Measurements from ENCODE around the gene DAP.
"Not testable (repeated sequence)": the region's sequence is repeated elsewhere in the genome, so short reads cannot be mapped to it uniquely, and the experiment has no call there.

DAP gene

DNA sequence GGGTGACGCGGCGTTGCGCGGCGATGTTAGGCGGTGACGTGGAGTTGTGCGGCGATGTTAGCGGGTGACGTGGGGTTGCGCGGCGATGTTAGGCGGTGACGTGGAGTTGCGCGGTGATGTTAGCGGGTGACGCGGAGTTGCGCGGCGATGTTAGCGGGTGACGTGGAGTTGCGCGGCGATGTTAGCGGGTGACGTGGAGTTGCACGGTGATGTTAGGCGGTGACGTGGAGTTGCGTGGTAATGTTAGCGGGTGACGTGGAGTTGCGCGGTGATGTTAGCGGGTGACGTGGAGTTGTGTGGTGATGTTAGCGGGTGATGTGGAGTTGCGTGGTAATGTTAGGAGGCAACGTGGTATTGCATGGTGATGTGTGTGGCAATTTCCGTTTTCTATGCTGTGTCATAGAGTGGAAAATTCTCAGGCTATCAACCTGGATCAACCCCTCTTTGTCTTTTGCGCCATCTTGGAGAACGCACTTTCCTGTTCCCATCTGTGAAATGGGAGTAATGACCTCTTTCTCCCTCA, 121.1 kb downstream of the DAP start:
- Histone ChIP-seq H3K9ac (ENCODE audit: insufficient read length, low read depth) (no peak overlapping the region), H3K4me3 (ENCODE audit: insufficient read length, low read depth) (no peak overlapping the region), H3K36me3 (ENCODE audit: insufficient read depth, insufficient read length, low read length) (peaks cover 14% of the 10 kb centered on the region), H3K9me3 (ENCODE audit: insufficient read depth, low read length) (no peaks in the 10 kb centered on the region), H3K27me3 (ENCODE audit: insufficient read depth, insufficient read length) (no peaks in the 10 kb centered on the region), H3K4me1 (ENCODE audit: insufficient read depth, insufficient read length) (peaks cover 15% of the 10 kb centered on the region)
- no peak for DNase-seq (ENCODE audit: low read depth, low spot score)
- TF ChIP-seq ZNF274 (IDR thresholded peaks at IDR 0.05; ENCODE audit: low read depth, low read length) (no peak), SUZ12 (IDR thresholded peaks at IDR 0.05; ENCODE audit: extremely low read depth, insufficient read depth, insufficient read length) (no peak), YY1 (IDR thresholded peaks at IDR 0.05; ENCODE audit: insufficient read depth, insufficient read length) (no peak)

DNA sequence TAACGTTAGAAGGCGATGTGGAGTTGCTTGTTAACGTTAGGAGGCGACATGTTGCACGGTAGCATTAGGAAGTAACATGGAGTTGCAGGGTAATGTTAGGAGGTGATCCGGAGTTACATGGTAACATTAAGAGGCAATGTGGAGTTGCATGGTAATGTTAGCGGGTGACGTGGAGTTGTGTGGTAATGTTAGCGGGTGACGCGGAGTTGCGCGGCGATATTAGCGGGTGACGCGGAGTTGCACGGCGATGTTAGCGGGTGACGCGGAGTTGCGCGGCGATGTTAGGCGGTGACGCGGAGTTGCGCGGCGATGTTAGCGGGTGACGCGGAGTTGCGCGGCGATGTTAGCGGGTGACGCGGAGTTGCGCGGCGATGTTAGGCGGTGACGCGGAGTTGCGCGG, 122.3 kb downstream of the DAP start:
- H3K4me3 ChIP-seq (ENCODE audit: insufficient read length, low read depth); H3K27me3 ChIP-seq (ENCODE audit: insufficient read depth, insufficient read length); DNase-seq (ENCODE audit: low read depth, low spot score); H3K9ac ChIP-seq (ENCODE audit: insufficient read length, low read depth); H3K9me3 ChIP-seq (ENCODE audit: insufficient read depth, low read length): not testable (repeated sequence)
- Histone ChIP-seq H3K36me3 (ENCODE audit: insufficient read depth, insufficient read length, low read length) (peaks cover 14% of the 10 kb centered on the region), H3K4me1 (ENCODE audit: insufficient read depth, insufficient read length) (peaks cover 15% of the 10 kb centered on the region)

DNA sequence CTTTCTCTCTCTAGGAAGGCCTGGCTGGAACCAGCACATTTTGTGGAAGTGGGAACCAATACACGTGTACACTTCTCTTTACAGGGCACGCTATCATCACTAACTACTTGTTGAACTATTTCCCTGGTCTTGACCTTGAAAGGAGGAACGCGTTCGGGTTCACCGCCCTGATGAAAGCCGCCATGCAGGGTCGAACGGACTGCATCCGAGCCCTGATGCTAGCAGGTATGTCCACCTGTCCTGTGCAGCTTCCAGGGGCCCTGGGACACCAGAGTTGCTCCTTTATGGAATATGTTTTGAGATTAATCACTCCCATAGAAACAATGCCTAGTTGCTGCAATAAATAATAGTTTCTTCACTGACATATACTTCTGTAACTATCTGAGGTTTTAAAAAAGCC, 123.1 kb downstream of the DAP start:
- peak overlapping the region; percentile 32 for H3K9ac ChIP-seq (ENCODE audit: insufficient read length, low read depth)
- H3K9me3 ChIP-seq (ENCODE audit: insufficient read depth, low read length), result no peaks in the 10 kb centered on the region
- H3K27me3 ChIP-seq (ENCODE audit: insufficient read depth, insufficient read length), result no peaks in the 10 kb centered on the region
- peaks cover 14% of the 10 kb centered on the region for H3K36me3 ChIP-seq (ENCODE audit: insufficient read depth, insufficient read length, low read length)
- DNase-seq (ENCODE audit: low read depth, low spot score), result no peak
- H3K4me3 ChIP-seq (ENCODE audit: insufficient read length, low read depth), result no peak overlapping the region
- peaks cover 15% of the 10 kb centered on the region for H3K4me1 ChIP-seq (ENCODE audit: insufficient read depth, insufficient read length)
- TF ChIP-seq ZNF274 (IDR thresholded peaks at IDR 0.05; ENCODE audit: low read depth, low read length) (no peak), SUZ12 (IDR thresholded peaks at IDR 0.05; ENCODE audit: extremely low read depth, insufficient read depth, insufficient read length) (no peak), YY1 (IDR thresholded peaks at IDR 0.05; ENCODE audit: insufficient read depth, insufficient read length) (no peak)

DNA sequence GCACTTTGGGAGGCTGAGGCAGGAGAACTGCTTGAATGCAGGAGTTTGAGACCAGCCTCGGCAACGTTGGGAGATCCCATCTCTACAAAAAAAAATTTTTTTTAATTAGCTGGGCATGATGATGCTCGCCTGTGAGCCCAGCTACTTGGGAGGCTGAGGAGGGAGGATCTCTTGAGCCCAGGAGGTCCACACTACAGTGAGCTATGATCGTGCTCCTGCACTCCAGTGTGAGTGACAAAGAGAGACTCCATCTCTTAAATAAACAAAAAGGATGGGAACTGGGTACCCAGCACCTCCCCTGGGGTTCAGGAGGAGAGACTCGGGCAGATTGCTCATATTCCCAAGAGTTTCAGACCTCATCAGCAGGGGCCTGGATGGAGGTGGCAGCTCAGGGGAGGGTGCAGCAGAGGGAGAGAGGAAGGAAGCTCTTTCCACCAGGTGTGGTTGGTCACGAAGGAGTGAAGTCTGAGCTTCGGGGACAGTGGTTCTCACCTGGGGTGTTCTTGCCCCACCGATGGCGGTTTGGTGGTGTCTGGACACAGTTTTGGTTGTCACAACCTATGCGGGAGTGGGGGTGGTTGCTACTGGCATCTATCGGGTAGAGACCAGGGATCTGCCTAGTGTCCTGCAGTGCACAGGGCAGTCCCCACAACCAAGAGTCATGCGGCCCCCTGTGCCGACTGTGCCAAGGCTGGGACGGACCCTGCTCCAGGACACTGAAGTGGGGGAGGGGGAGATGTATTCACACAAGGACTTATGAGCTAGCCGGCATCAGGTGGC, 124.5 kb downstream of the DAP start:
- no peak overlapping the region for H3K4me3 ChIP-seq (ENCODE audit: insufficient read length, low read depth)
- peaks cover 11% of the 10 kb centered on the region for H3K36me3 ChIP-seq (ENCODE audit: insufficient read depth, insufficient read length, low read length)
- no peaks in the 10 kb centered on the region for H3K9me3 ChIP-seq (ENCODE audit: insufficient read depth, low read length)
- H3K9ac ChIP-seq (ENCODE audit: insufficient read length, low read depth), result no peak overlapping the region
- H3K27me3 ChIP-seq (ENCODE audit: insufficient read depth, insufficient read length), result no peaks in the 10 kb centered on the region
- no peak for DNase-seq (ENCODE audit: low read depth, low spot score)
- peaks cover 18% of the 10 kb centered on the region for H3K4me1 ChIP-seq (ENCODE audit: insufficient read depth, insufficient read length)
- TF ChIP-seq YY1 (IDR thresholded peaks at IDR 0.05; ENCODE audit: insufficient read depth, insufficient read length) (no peak), SUZ12 (IDR thresholded peaks at IDR 0.05; ENCODE audit: extremely low read depth, insufficient read depth, insufficient read length) (no peak), ZNF274 (IDR thresholded peaks at IDR 0.05; ENCODE audit: low read depth, low read length) (no peak)

DNA sequence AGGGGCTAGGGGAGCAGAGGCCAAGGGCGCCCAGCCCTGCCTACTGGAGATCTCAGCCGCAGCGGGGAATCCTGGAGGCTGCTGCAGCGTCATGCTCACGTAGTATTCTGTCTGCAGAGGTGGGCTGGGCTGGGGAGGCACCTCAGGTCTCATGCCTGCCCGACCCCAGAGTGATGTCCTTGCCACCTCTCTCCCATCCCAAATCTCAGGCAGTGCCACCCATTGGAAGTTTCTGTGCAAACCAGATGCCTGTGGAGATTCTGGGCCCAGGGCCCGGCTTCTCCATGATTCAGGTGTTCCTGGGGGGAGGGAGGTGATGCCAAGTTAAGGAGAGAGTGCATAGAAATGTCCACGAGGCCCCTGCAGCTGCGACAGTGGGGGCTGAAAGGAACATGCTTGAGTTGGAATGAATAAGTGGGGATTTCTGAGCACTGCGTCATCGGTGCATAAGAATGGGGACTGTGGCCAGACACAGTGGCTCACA, 125.1 kb downstream of the DAP start:
- H3K4me3 ChIP-seq (ENCODE audit: insufficient read length, low read depth), result no peak overlapping the region

DNA sequence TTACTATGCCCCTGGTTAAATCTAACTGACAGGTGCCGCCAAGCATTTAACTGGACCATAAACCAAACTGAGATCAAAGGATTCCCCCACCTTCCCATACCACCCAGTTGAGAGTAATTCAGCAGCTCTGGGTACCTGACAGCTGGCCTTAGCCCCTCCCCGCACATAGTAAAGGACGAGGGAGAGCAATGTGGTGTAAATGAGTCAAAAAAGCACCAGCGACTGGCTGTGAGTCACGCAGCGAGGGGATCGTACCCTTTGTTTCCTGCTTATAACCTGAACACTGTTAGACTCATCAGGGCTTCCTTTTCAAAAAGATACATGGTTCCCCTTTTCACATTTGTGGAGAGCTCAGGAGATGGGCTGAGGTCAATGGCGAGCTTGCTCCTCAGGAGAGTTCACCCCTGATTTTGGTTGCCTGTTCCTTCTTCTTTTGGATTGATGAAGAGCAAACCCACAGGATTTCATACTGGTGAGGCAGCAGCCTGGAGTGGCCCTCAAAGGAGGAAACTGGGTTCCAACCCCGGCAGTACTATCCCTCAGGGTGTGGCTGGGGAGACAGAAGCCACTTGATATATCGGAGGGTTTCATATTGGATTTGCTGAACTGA, 125.7 kb downstream of the DAP start:
- Histone ChIP-seq H3K4me1 (ENCODE audit: insufficient read depth, insufficient read length) (peaks cover 19% of the 10 kb centered on the region), H3K36me3 (ENCODE audit: insufficient read depth, insufficient read length, low read length) (peaks cover 5% of the 10 kb centered on the region), H3K9me3 (ENCODE audit: insufficient read depth, low read length) (no peaks in the 10 kb centered on the region), H3K4me3 (ENCODE audit: insufficient read length, low read depth) (no peak overlapping the region), H3K27me3 (ENCODE audit: insufficient read depth, insufficient read length) (no peaks in the 10 kb centered on the region), H3K9ac (ENCODE audit: insufficient read length, low read depth) (no peak overlapping the region)
- DNase-seq (ENCODE audit: low read depth, low spot score), result no peak
- TF ChIP-seq YY1 (IDR thresholded peaks at IDR 0.05; ENCODE audit: insufficient read depth, insufficient read length), result no peak
- no peak for TF ChIP-seq SUZ12 (IDR thresholded peaks at IDR 0.05; ENCODE audit: extremely low read depth, insufficient read depth, insufficient read length)
- no peak for TF ChIP-seq ZNF274 (IDR thresholded peaks at IDR 0.05; ENCODE audit: low read depth, low read length)

More for the DNA sequence above, 125.1 kb downstream of the DAP start:
- peaks cover 19% of the 10 kb centered on the region for H3K4me1 ChIP-seq (ENCODE audit: insufficient read depth, insufficient read length)
- H3K9ac ChIP-seq (ENCODE audit: insufficient read length, low read depth), result no peak overlapping the region
- no peaks in the 10 kb centered on the region for H3K9me3 ChIP-seq (ENCODE audit: insufficient read depth, low read length)
- H3K36me3 ChIP-seq (ENCODE audit: insufficient read depth, insufficient read length, low read length), result peaks cover 7% of the 10 kb centered on the region
- no peak for DNase-seq (ENCODE audit: low read depth, low spot score)
- TF ChIP-seq SUZ12 (IDR thresholded peaks at IDR 0.05; ENCODE audit: extremely low read depth, insufficient read depth, insufficient read length) (no peak), ZNF274 (IDR thresholded peaks at IDR 0.05; ENCODE audit: low read depth, low read length) (no peak), YY1 (IDR thresholded peaks at IDR 0.05; ENCODE audit: insufficient read depth, insufficient read length) (no peak)
- H3K27me3 ChIP-seq (ENCODE audit: insufficient read depth, insufficient read length), result no peaks in the 10 kb centered on the region

DNA sequence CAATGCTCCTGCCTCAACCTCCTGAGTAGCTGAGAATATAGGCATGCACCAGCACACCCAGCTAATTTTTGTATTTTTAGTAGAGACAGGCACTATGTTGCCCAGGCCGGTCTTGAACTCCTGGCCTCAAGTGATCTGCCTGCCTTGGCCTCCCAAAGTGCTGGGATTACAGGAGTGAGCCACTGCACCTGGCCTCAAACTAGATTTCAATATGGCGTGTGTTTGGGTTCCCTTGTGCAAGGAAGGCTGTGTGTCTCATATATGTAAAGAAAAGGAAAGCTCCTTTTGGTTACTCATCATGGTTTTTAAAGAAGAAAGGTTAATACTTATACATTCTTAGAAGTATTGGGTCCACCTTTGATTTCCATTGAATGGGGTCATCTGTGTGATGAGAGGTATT, 126.5 kb downstream of the DAP start:
- H3K36me3 ChIP-seq (ENCODE audit: insufficient read depth, insufficient read length, low read length), result peaks cover 5% of the 10 kb centered on the region
- H3K9me3 ChIP-seq (ENCODE audit: insufficient read depth, low read length), result no peaks in the 10 kb centered on the region
- peaks cover 22% of the 10 kb centered on the region for H3K4me1 ChIP-seq (ENCODE audit: insufficient read depth, insufficient read length)
- no peak for TF ChIP-seq YY1 (IDR thresholded peaks at IDR 0.05; ENCODE audit: insufficient read depth, insufficient read length)
- TF ChIP-seq SUZ12 (IDR thresholded peaks at IDR 0.05; ENCODE audit: extremely low read depth, insufficient read depth, insufficient read length), result no peak
- no peak for TF ChIP-seq ZNF274 (IDR thresholded peaks at IDR 0.05; ENCODE audit: low read depth, low read length)
- no peak for DNase-seq (ENCODE audit: low read depth, low spot score)
- no peak overlapping the region for H3K9ac ChIP-seq (ENCODE audit: insufficient read length, low read depth)
- H3K27me3 ChIP-seq (ENCODE audit: insufficient read depth, insufficient read length), result no peaks in the 10 kb centered on the region
- H3K4me3 ChIP-seq (ENCODE audit: insufficient read length, low read depth), result no peak overlapping the region

Data from NT2/D1 (cell line).